Activated CD4-positive, alpha-beta memory T cell treated with anti-CD3 and anti-CD28 coated beads for 36 hours (primary cell): Measurements from ENCODE around the gene MCOLN1. TPM values are rescaled to one million over a fixed set of nuclear protein-coding genes. Genes with fewer than 3 reads are reported as not detected.

Experiments
- CTCF ChIA-PET: fragments of 350-600 bp; sonication (Branson Sonifier 250); formaldehyde crosslinking; loops from one replicate; lab custom pipeline; 2021; ENCODE audit warnings: antibody characterized with exemption, inconsistent platforms; lab: Charles Lee
- POLR2A ChIA-PET: fragments of 350-600 bp; sonication (Branson Sonifier 250); formaldehyde crosslinking; loops from one replicate; lab custom pipeline; 2021; ENCODE audit warnings: antibody characterized with exemption; lab: Charles Lee
- DNase-seq: peaks from one replicate; pipeline ENCODE4 v3.0.0-alpha.2; 2020
- H3K27ac Mint-ChIP-seq: one replicate; pipeline ENCODE4 v1.8.0; 2021; ENCODE audit warnings: mixed read lengths
- H3K27me3 Mint-ChIP-seq: one replicate; pipeline ENCODE4 v1.8.0; 2021; ENCODE audit warnings: mixed read lengths
- H3K36me3 Mint-ChIP-seq: one replicate; pipeline ENCODE4 v1.8.0; 2021; ENCODE audit warnings: mixed read lengths
- H3K4me1 Mint-ChIP-seq: one replicate; pipeline ENCODE4 v1.8.0; 2021; ENCODE audit warnings: low read depth, mixed read lengths
- H3K4me3 Mint-ChIP-seq: one replicate; pipeline ENCODE4 v1.8.0; 2021; ENCODE audit warnings: mild to moderate bottlenecking, mixed read lengths
- H3K9me3 Mint-ChIP-seq: one replicate; pipeline ENCODE4 v1.8.0; 2021; ENCODE audit warnings: mixed read lengths
- intact Hi-C: fragments of 100-400 bp; cut with micrococcal nuclease; formaldehyde crosslinking; loops from one replicate; pipeline ENCODE4 v1.15.1; 2023
- total RNA-seq, 2 experiments: library from RNA; stranded (reverse); gene quantifications; one replicate each; pipeline ENCODE4 v1.2.3, GENCODE V29; 2021

The MCOLN1 gene
- total RNA-seq, 2 experiments from 2014 or later = 7.4 to 9.5 TPM

DNA sequence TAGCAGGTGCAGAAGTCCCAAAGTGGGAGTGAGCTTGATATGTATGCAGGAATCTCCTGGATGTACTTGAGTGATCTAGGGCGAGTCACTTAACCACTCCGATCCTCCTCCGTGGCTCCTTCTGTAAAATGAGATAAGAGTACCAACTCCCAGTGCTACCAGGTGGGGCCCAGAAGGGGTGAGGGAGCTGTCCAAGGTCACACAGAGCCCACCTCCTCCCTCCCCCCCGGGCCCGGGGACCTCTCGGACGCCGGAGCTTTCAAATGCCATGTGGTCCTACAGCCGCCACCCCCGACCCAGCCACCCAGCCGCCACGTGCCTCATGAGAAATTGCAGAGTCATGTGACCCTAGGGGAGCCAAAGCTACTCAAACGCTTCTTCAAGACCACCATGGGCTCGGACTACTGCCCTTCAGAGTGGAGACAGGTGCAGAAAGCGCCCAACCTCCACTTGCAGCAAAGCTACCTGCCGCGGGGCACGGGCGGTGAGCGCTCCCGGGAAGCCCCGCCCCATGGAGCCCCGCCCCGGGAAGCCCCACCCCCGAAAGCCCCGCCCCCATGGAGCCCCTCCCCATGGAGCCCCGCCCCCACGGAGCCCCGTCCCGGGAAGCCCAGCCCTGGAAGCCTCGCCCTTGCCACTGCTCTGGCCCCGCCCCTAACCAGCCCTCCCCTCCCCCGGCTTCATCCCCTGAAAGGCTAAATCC, 16.6 kb upstream of the MCOLN1 start:
- no peak overlapping the region for H3K4me3 Mint-ChIP-seq
- peaks cover 29% of the 10 kb centered on the region for H3K27me3 Mint-ChIP-seq
- H3K4me1 Mint-ChIP-seq = peaks cover 6% of the 10 kb centered on the region
- ChIA-PET CTCF (no interaction called here), POLR2A (no interaction called here)
- no peak overlapping the region for H3K27ac Mint-ChIP-seq
- intact Hi-C loops = no loop called here
- peak; percentile 51 for DNase-seq
- no peaks in the 10 kb centered on the region for H3K36me3 Mint-ChIP-seq
- no peaks in the 10 kb centered on the region for H3K9me3 Mint-ChIP-seq

DNA sequence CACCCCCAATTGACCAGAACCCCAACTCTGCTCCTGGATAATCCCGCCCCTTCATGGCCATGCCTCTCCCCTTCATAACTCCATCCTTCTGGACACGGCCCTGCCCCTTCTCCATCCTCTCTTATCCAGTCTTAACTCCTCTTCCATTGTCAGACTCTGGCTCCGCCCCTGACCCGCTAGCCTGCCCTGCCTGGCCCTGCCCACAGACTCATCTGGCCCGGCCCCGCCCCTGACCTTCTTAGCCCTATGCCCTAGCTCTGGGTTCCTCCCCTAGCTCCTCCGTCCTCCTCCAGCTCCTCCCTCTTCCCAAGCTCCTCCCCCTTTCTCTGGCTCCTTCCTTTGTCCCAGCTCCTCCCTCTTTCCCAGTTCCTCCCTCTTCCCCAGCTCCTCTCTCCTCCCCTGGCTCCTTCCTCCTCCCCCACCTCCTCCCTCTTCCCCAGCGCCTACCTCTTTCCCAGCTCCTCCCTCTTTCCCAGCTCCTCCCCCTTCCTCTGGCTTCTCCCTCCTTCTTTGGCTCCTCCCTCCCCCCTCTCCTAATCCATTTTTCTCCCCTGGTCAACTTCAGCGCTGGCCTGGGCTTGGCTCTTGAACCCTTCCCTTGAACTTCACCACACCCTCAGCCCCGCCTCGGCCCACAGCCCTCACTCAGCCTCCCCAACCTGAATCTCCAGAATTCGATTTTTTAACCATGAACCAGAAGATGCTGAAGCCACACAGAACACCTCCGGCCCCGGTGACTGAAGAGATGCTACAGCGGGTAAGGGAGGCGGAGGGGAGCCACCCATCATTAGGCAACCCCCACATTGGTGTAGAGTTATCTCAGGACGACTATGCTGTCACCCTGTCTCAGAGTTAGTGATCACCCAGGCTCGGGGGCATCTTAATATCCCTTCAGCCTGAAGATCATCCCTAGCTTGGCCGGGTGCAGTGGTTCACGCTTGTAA, 15.8 kb upstream of the MCOLN1 start:
- POLR2A ChIA-PET = no interaction called here

DNA sequence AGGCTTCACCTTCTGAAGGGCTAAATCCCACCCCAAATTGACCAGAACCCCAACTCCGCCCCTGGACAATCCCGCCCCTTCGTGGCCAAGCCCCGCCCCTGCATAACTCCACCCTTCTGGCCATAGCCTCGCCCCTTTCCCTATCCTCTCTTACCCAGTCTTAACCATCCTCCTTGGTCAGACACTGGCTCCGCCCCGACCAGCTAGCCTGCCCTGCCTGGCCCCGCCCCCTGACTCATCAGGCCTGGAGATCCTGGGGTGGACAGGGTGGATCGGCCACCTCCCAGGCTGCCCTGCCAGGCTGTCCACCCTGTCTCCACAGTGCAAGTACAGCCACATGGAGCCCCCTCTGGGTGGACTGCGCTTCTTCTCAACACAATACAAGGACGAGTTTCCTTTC, 14.5 kb upstream of the MCOLN1 start:
- intact Hi-C loops = no loop called here
- peak; percentile 47 for DNase-seq
- peaks cover 6% of the 10 kb centered on the region for H3K4me1 Mint-ChIP-seq

More for the DNA sequence above, 15.8 kb upstream of the MCOLN1 start:
- H3K27me3 Mint-ChIP-seq = peaks cover 27% of the 10 kb centered on the region
- no peak overlapping the region for H3K27ac Mint-ChIP-seq
- intact Hi-C loops = no loop called here
- H3K4me3 Mint-ChIP-seq = no peak overlapping the region
- no peaks in the 10 kb centered on the region for H3K9me3 Mint-ChIP-seq
- CTCF ChIA-PET = no interaction called here
- DNase-seq = peak; percentile 72
- H3K4me1 Mint-ChIP-seq = peaks cover 6% of the 10 kb centered on the region
- H3K36me3 Mint-ChIP-seq = no peaks in the 10 kb centered on the region

DNA sequence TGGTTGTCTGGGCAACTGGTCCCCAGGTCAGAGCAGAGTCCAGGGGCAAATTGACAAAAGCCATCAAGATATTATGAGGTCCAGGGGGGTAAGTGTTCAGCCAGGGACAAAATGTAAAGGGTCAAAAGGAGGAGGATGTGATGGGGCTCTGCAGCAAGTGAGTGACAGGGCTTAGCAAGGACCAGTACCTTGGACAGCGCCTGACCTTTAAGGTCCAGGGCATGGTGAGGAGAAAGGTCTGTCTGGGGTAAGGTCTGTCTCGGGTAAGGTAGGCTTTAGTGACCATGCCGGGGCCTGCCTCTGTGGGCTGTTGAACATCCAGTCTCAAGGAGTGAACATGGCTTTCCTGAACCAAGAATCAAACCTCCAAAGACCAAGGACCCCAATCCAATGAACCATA, 12.8 kb upstream of the MCOLN1 start:
- no peaks in the 10 kb centered on the region for H3K36me3 Mint-ChIP-seq
- CTCF ChIA-PET = no interaction called here
- no peaks in the 10 kb centered on the region for H3K9me3 Mint-ChIP-seq
- H3K4me1 Mint-ChIP-seq = peaks cover 6% of the 10 kb centered on the region
- no peak overlapping the region for H3K27ac Mint-ChIP-seq
- peaks cover 23% of the 10 kb centered on the region for H3K27me3 Mint-ChIP-seq
- no peak overlapping the region for H3K4me3 Mint-ChIP-seq
- peak; percentile 22 for DNase-seq
- POLR2A ChIA-PET = no interaction called here
- intact Hi-C loops = no loop called here

More for the DNA sequence above, 14.5 kb upstream of the MCOLN1 start:
- ChIA-PET POLR2A (no interaction called here), CTCF (no interaction called here)
- H3K9me3 Mint-ChIP-seq = no peaks in the 10 kb centered on the region
- H3K27me3 Mint-ChIP-seq = peaks cover 19% of the 10 kb centered on the region
- H3K4me3 Mint-ChIP-seq = no peak overlapping the region
- H3K36me3 Mint-ChIP-seq = no peaks in the 10 kb centered on the region
- no peak overlapping the region for H3K27ac Mint-ChIP-seq

DNA sequence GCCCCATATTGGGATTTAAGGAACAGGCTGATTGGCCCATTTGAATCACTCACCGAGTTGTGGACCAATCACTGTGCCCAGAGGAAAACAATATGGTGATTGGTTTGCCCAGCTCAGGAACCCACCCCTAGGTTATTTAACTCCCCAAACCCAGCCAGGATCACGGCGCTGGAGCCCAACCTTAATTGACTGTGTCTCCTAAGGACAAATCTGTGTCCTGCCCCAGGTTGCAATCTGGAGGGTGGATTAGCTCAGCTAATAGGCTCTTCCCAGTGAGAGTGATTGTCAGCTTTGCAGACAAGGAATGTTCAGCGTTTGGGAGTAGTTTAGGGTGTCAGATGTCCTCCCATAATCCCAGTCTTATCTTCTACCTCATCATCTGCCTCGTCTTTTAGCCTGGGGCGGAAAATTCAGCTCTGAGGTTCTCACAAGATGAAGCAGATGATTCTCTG, 10.0 kb upstream of the MCOLN1 start:
- H3K27me3 Mint-ChIP-seq = peaks cover 20% of the 10 kb centered on the region
- POLR2A ChIA-PET = interaction anchor here (1.3 kb wide), 1 partner anchor 10 kb away, joined by 4 read pairs; the partner anchor contains the start of gene MCOLN1
- H3K9me3 Mint-ChIP-seq = no peaks in the 10 kb centered on the region
- CTCF ChIA-PET = interaction anchor here (1.0 kb wide), 1 partner anchor 9 kb away, joined by 3 read pairs; no protein-coding TSS in a partner anchor
- DNase-seq = no peak
- intact Hi-C loops = no loop called here
- no peak overlapping the region for H3K4me3 Mint-ChIP-seq
- peaks cover 7% of the 10 kb centered on the region for H3K4me1 Mint-ChIP-seq
- no peak overlapping the region for H3K27ac Mint-ChIP-seq
- H3K36me3 Mint-ChIP-seq = no peaks in the 10 kb centered on the region

DNA sequence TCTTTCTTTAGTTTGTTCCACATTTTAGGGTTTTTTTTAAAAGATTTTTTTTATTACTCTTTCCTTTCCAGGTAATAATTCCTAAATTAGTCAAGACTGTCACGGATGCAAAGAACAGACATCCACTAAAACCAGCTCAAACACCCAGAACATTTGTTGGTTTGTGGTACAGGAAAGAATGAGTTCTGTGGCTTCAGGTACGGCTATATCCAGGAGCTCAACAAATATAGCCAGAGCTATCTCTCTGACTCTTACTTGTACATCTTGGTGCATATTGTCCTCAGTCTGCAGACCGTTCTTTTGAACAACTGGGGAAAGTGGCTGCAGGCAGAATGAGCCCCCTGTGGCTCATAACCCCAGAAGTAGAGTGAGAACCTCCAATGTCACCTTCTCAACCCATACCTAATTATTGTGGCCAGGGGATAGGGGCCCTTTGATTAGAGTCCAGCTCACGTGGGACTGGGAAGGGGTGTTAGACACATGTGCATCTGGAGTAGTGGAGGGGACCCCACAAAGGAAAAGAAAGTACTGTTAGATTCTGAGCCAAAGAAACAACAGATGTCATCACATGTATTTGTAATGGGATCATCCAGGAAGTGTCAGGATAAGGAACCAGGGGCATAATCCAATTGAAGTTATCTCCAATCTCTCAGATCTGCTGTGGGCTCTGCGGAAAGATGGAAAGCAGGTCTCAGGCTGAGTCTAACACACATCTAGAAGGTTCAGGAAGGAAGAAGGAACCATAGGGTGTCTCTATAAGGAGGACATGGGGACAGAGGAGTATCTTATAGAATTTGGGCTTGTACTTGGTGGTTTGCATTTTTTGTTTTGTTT, 8.4 kb upstream of the MCOLN1 start:
- H3K9me3 Mint-ChIP-seq = no peaks in the 10 kb centered on the region
- no peak overlapping the region for H3K4me3 Mint-ChIP-seq
- POLR2A ChIA-PET = no interaction called here

DNA sequence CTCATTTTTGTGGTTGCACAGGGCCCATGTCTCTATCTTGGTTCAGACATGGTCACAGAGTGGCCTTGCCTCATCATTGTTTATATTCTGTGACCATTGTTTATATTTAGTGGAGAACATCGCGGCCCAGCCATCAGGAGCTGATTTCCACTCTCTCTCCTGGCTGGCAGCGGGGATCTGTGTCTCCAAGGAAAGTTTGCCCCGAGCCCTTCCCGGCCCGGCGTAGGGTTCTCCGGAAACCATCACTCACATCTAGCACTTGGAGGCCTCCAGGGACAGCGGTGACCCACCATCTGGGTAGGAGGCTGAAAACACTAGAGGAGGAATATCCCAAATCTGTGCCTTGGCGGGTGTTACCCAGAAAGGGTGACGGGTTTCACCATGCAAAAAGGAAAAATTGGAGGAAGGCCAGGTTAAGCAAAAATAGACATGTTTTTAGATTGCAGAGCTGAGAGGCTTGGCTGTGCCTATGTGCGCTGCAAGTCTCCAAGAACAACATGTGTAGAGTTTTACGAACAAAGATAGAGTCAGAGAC, 7.2 kb upstream of the MCOLN1 start:
- peaks cover 7% of the 10 kb centered on the region for H3K4me1 Mint-ChIP-seq
- H3K27me3 Mint-ChIP-seq = peaks cover 17% of the 10 kb centered on the region
- intact Hi-C loops = no loop called here
- POLR2A ChIA-PET = no interaction called here
- no peaks in the 10 kb centered on the region for H3K9me3 Mint-ChIP-seq
- H3K27ac Mint-ChIP-seq = no peak overlapping the region
- no peaks in the 10 kb centered on the region for H3K36me3 Mint-ChIP-seq
- CTCF ChIA-PET = no interaction called here
- H3K4me3 Mint-ChIP-seq = peak overlapping the region; percentile 62
- DNase-seq = no peak

More for the DNA sequence above, 8.4 kb upstream of the MCOLN1 start:
- no peaks in the 10 kb centered on the region for H3K36me3 Mint-ChIP-seq
- peaks cover 7% of the 10 kb centered on the region for H3K4me1 Mint-ChIP-seq
- intact Hi-C loops = no loop called here
- peaks cover 23% of the 10 kb centered on the region for H3K27me3 Mint-ChIP-seq
- DNase-seq = no peak
- CTCF ChIA-PET = interaction anchor here (1.0 kb wide), 1 partner anchor 54 kb away, joined by 3 read pairs; no protein-coding TSS in a partner anchor
- H3K27ac Mint-ChIP-seq = no peak overlapping the region

DNA sequence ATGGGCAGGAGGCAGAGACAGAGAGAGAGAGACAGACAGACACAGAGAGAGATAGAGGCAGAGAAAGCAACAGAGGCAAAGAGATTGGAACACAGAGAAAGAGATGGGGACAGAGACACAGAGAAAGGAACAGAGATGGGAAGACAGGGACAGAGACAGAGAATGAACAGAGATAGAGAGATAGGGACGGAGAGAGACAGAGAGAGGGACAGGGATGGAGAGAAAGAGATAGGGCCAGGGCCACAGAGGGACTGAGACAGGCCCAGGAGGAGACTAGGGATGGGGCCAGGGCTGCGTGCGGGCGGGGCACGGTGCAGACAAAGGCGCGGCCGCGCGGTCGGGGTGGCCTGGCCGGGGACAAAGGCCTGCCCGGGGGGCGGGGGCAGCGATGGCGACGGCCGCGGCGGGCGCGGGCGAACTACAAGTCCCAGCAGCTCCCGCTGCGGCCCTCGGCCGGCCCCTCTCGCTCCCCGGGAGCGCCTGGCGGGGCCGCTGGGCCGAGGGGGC, 6.7 kb upstream of the MCOLN1 start, which contains the start of gene ZNF358:
TSS of gene ZNF358 (plus strand) at position 459 of the 507 bp plus-strand sequence. CDS start 3,140 bp downstream, outside the sequence.
- Mint-ChIP-seq H3K4me3 (peak within 1 kb of the TSS; percentile 62), H3K9me3 (no peaks in the 10 kb centered on the region), H3K27ac (no peak within 1 kb of the TSS), H3K4me1 (peaks cover 7% of the 10 kb centered on the region), H3K36me3 (no peaks in the 10 kb centered on the region), H3K27me3 (peaks cover 16% of the 10 kb centered on the region)
- ChIA-PET POLR2A (no interaction called here), CTCF (no interaction called here)
- peak; percentile 53 for DNase-seq
- intact Hi-C loops = no loop called here

DNA sequence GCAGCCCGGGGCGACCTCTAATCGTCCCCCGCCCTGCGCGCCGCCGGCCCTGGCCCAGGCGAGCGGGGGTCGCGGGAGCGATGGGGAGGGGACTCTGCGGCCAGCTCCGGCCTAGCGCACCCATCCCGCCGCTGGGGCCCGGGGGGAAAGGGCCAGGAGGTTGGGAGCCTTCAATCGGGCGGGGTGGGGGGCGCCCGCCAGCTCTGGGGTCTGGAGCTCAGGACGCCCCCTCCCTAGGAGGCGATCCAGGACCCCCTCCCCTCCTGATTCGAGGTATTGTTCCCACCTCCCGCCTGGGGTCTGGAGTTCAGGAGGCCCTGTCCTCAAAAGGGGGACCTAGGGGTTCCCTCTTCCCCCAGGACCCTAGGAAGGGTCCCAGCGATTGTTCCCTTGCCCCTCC, 6.1 kb upstream of the MCOLN1 start:
- Mint-ChIP-seq H3K4me3 (peak overlapping the region; percentile 61), H3K4me1 (peaks cover 7% of the 10 kb centered on the region), H3K27ac (no peak overlapping the region), H3K27me3 (peaks cover 16% of the 10 kb centered on the region), H3K36me3 (no peaks in the 10 kb centered on the region), H3K9me3 (no peaks in the 10 kb centered on the region)
- intact Hi-C loops = no loop called here
- ChIA-PET CTCF (no interaction called here), POLR2A (no interaction called here)
- DNase-seq = no peak

DNA sequence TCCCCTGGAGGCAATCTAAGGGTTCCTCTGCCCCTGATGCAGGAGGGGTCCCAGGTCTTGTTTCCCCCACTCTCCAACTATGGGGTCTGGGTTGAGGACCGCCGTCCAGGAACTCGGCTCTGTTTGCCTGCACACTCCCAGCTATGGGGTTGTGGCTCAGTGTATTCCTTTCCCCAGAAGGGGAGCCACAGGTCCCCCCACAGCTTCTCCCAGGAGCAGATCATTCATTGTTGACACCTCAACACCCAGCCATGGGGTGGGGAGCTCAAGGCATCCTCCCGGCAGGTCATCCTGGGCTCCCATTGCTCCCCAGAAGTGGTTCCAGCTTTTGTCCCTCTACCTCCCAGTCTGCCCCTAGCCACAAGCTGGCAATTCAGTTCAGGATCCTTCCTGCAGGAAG, 5.5 kb upstream of the MCOLN1 start:
- ChIA-PET CTCF (interaction anchor here (1.0 kb wide), 1 partner anchor 164 kb away, joined by 3 read pairs; the partner anchor contains the start of gene TRAPPC5), POLR2A (no interaction called here)
- peaks cover 16% of the 10 kb centered on the region for H3K27me3 Mint-ChIP-seq
- peak overlapping the region; percentile 61 for H3K4me3 Mint-ChIP-seq
- peaks cover 9% of the 10 kb centered on the region for H3K4me1 Mint-ChIP-seq
- intact Hi-C loops = no loop called here
- no peak overlapping the region for H3K27ac Mint-ChIP-seq
- no peak for DNase-seq
- no peaks in the 10 kb centered on the region for H3K36me3 Mint-ChIP-seq
- no peaks in the 10 kb centered on the region for H3K9me3 Mint-ChIP-seq

DNA sequence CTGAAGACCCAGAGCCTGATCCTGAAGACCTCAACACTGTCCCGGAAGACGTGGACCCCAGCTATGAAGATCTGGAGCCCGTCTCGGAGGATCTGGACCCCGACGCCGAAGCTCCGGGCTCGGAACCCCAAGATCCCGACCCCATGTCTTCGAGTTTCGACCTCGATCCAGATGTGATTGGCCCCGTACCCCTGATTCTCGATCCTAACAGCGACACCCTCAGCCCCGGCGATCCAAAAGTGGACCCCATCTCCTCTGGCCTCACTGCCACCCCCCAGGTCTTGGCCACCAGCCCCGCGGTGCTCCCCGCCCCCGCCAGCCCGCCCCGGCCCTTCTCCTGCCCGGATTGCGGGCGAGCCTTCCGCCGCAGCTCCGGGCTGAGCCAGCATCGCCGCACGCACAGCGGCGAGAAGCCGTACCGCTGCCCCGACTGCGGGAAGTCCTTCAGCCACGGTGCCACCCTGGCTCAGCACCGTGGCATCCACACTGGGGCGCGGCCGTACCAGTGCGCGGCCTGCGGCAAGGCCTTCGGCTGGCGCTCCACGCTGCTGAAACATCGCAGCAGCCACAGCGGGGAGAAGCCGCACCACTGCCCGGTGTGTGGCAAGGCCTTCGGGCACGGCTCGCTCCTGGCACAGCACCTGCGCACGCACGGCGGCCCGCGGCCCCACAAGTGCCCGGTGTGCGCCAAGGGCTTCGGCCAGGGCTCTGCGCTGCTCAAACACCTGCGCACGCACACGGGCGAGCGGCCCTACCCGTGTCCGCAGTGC, 2.9 kb upstream of the MCOLN1 start:
- intact Hi-C loops = no loop called here
- Mint-ChIP-seq H3K4me1 (peaks cover 18% of the 10 kb centered on the region), H3K4me3 (no peak overlapping the region), H3K27me3 (peaks cover 11% of the 10 kb centered on the region), H3K9me3 (no peaks in the 10 kb centered on the region), H3K27ac (no peak overlapping the region), H3K36me3 (no peaks in the 10 kb centered on the region)
- CTCF ChIA-PET = no interaction called here
- POLR2A ChIA-PET = no interaction called here
- DNase-seq = no peak
